Activated naive CD4-positive, alpha-beta T cell treated with anti-CD3 and anti-CD28 coated beads, Interleukin-2, amount 50 U/mL, for 24 hours (primary cell): ENCODE results near the gene EEF2KMT.
"Not testable (repeated sequence)": the region's sequence is repeated elsewhere in the genome, so short reads cannot be mapped to it uniquely, and the experiment has no call there.

Source experiments
- H3K27ac Mint-ChIP-seq: one replicate; pipeline ENCODE4 v1.8.0; 2021; ENCODE audit warnings: mild to moderate bottlenecking, mixed read lengths
- H3K27me3 Mint-ChIP-seq: one replicate; pipeline ENCODE4 v1.8.0; 2021; ENCODE audit warnings: mixed read lengths
- H3K36me3 Mint-ChIP-seq: one replicate; pipeline ENCODE4 v1.8.0; 2021; ENCODE audit warnings: mixed read lengths
- H3K4me1 Mint-ChIP-seq: one replicate; pipeline ENCODE4 v1.8.0; 2021; ENCODE audit warnings: mixed read lengths
- H3K4me3 Mint-ChIP-seq: one replicate; pipeline ENCODE4 v1.8.0; 2021; ENCODE audit warnings: mild to moderate bottlenecking, mixed read lengths
- H3K9me3 Mint-ChIP-seq: one replicate; pipeline ENCODE4 v1.8.0; 2021; ENCODE audit warnings: mixed read lengths

The EEF2KMT gene

GRCh38 chr16:5064915-5065314 lies 32.7 kb downstream of the EEF2KMT start:
- Mint-ChIP-seq H3K27ac (no peak overlapping the region), H3K36me3 (no peaks in the 10 kb centered on the region), H3K27me3 (no peaks in the 10 kb centered on the region), H3K9me3 (no peaks in the 10 kb centered on the region), H3K4me1 (no peaks in the 10 kb centered on the region), H3K4me3 (no peak overlapping the region)

DNA sequence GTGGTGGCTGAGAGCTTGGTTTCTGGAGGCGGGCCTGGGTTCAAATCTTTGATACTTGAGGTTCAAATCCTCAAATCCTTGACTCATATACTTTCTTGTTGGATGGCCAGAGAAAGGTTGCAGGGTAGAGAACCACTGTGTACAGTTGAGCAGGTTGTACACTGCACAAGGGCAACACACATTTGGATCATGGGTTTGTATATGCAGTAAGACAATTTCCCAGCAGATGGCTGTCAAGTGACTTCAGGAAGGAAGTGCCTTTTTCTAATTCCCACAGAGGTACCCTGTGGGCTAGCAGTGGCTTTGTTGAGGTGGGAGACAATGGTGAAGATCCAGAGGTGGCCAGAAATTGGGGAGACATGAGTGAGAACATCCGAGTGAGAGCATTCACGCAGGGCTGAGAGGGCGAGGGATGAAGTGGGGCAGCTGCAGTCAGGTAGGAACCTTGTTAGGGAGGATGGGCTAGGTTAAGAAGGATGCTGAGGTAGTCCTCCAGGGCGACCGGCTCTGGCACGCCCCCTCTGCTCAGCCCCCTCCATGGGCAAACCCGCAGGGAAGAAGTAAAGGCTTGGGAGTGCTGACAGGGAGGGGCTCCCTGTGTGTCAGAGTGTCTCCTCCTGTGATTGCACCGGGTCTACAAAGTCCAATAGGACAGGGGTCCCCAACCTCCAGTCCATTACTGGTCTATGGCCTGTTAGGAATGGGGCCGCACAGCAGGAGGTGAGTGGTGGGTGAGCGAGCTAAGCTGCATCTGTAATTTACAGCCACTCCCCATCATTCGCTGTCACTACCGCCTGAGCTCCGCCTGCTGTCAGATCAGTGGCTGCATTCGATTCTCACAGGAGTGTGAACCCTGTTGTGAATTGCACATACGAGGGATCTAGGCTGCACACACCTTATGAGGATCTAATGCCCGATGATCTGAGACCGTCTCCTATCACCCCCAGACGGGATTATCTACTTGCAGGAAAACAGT lies 34.5 kb downstream of the EEF2KMT start:
- Mint-ChIP-seq H3K9me3 (no peaks in the 10 kb centered on the region), H3K4me3 (no peak overlapping the region), H3K4me1 (no peaks in the 10 kb centered on the region), H3K27ac (no peak overlapping the region), H3K27me3 (no peaks in the 10 kb centered on the region), H3K36me3 (no peaks in the 10 kb centered on the region)

- no peak overlapping the region for H3K27ac Mint-ChIP-seq
- H3K27me3 Mint-ChIP-seq: no peaks in the 10 kb centered on the region
- no peaks in the 10 kb centered on the region for H3K9me3 Mint-ChIP-seq
- no peaks in the 10 kb centered on the region for H3K4me1 Mint-ChIP-seq
- H3K36me3 Mint-ChIP-seq: no peaks in the 10 kb centered on the region
- no peak overlapping the region for H3K4me3 Mint-ChIP-seq
These were observed 35.5 kb downstream of the EEF2KMT start for GRCh38 chr16:5062051-5062450.

GRCh38 chr16:5060073-5060641 lies 37.4 kb downstream of the EEF2KMT start:
- Mint-ChIP-seq H3K4me1 (no peaks in the 10 kb centered on the region), H3K36me3 (no peaks in the 10 kb centered on the region), H3K4me3 (no peak overlapping the region), H3K27me3 (no peaks in the 10 kb centered on the region), H3K27ac (no peak overlapping the region), H3K9me3 (no peaks in the 10 kb centered on the region)

- no peaks in the 10 kb centered on the region for H3K27me3 Mint-ChIP-seq
- H3K27ac Mint-ChIP-seq: no peak overlapping the region
- no peaks in the 10 kb centered on the region for H3K36me3 Mint-ChIP-seq
- no peaks in the 10 kb centered on the region for H3K9me3 Mint-ChIP-seq
- H3K4me1 Mint-ChIP-seq: no peaks in the 10 kb centered on the region
- no peak overlapping the region for H3K4me3 Mint-ChIP-seq
These were observed 38.1 kb downstream of the EEF2KMT start for GRCh38 chr16:5059386-5060072.

- Mint-ChIP-seq H3K27ac (no peak overlapping the region), H3K4me3 (no peak overlapping the region), H3K36me3 (no peaks in the 10 kb centered on the region), H3K9me3 (no peaks in the 10 kb centered on the region), H3K27me3 (no peaks in the 10 kb centered on the region), H3K4me1 (no peaks in the 10 kb centered on the region)
These were observed 39.1 kb downstream of the EEF2KMT start for GRCh38 chr16:5058476-5058875.

DNA sequence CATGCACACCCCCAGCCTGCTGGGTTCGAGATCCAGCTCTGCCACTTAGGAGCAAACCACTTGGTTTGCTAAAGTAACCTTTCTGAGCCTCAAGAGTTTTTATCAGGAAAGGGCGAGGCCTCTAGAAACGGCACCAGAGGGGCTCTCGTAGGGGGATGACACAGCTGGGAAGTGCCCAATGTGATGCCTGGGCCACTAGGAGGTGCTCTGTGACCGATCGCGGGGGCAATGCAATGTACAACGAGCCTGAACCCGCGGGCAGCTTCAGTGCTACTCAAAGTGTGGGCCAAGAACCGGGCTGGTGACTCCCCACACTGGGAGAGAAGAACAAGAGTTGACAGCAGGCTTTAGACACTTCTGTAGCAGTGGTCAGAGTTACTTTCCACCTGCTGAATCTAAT lies 41.2 kb downstream of the EEF2KMT start:
- Mint-ChIP-seq H3K27me3 (no peaks in the 10 kb centered on the region), H3K36me3 (no peaks in the 10 kb centered on the region), H3K9me3 (no peaks in the 10 kb centered on the region), H3K4me3 (no peak overlapping the region), H3K27ac (no peak overlapping the region), H3K4me1 (no peaks in the 10 kb centered on the region)

GRCh38 chr16:5054876-5055865 lies 42.4 kb downstream of the EEF2KMT start:
- Mint-ChIP-seq H3K27me3 (no peaks in the 10 kb centered on the region), H3K4me1 (no peaks in the 10 kb centered on the region), H3K27ac (no peak overlapping the region), H3K9me3 (no peaks in the 10 kb centered on the region), H3K36me3 (peaks cover 3% of the 10 kb centered on the region), H3K4me3 (no peak overlapping the region)

GRCh38 chr16:5046914-5047313 lies 50.7 kb downstream of the EEF2KMT start:
- Mint-ChIP-seq H3K27ac (no peak overlapping the region), H3K36me3 (peaks cover 10% of the 10 kb centered on the region), H3K4me1 (no peaks in the 10 kb centered on the region), H3K9me3 (no peaks in the 10 kb centered on the region), H3K27me3 (no peaks in the 10 kb centered on the region), H3K4me3 (no peak overlapping the region)

GRCh38 chr16:5045499-5046115 lies 52.0 kb downstream of the EEF2KMT start:
- Mint-ChIP-seq H3K4me1 (no peaks in the 10 kb centered on the region), H3K4me3 (no peak overlapping the region), H3K27me3 (no peaks in the 10 kb centered on the region), H3K9me3 (no peaks in the 10 kb centered on the region), H3K27ac (no peak overlapping the region), H3K36me3 (peaks cover 9% of the 10 kb centered on the region)

- H3K27ac Mint-ChIP-seq, H3K4me1 Mint-ChIP-seq, H3K4me3 Mint-ChIP-seq, H3K36me3 Mint-ChIP-seq, H3K27me3 Mint-ChIP-seq, H3K9me3 Mint-ChIP-seq: not testable (repeated sequence)
These were observed 53.0 kb downstream of the EEF2KMT start for GRCh38 chr16:5044581-5044980.

GRCh38 chr16:5044011-5044540 lies 53.5 kb downstream of the EEF2KMT start:
- Mint-ChIP-seq H3K4me3 (no peak overlapping the region), H3K27ac (no peak overlapping the region), H3K27me3 (no peaks in the 10 kb centered on the region), H3K36me3 (peaks cover 7% of the 10 kb centered on the region), H3K9me3 (no peaks in the 10 kb centered on the region), H3K4me1 (no peaks in the 10 kb centered on the region)

GRCh38 chr16:5042574-5043171 lies 54.9 kb downstream of the EEF2KMT start:
- Mint-ChIP-seq H3K4me1 (no peaks in the 10 kb centered on the region), H3K4me3 (no peak overlapping the region), H3K36me3 (peaks cover 2% of the 10 kb centered on the region), H3K9me3 (no peaks in the 10 kb centered on the region), H3K27ac (no peak overlapping the region), H3K27me3 (no peaks in the 10 kb centered on the region)

GRCh38 chr16:5041600-5042133 lies 55.9 kb downstream of the EEF2KMT start:
- Mint-ChIP-seq H3K4me3 (no peak overlapping the region), H3K4me1 (no peaks in the 10 kb centered on the region), H3K27me3 (no peaks in the 10 kb centered on the region), H3K9me3 (no peaks in the 10 kb centered on the region), H3K27ac (no peak overlapping the region), H3K36me3 (peaks cover 2% of the 10 kb centered on the region)
